Measurements from ENCODE around the gene GP2.

The GP2 gene

GRCh38 chr16:20291208-20292206 lies 35.8 kb downstream of the GP2 start:
- no peak overlapping the region for H2AFZ ChIP-seq (ENCODE audit: low read depth, low read length)
- no peak overlapping the region for H3K27ac ChIP-seq (ENCODE audit: low read length)
- no peak overlapping the region for H3K9ac ChIP-seq (ENCODE audit: low read depth, low read length)
- no peak for TF ChIP-seq EZH2 (IDR thresholded peaks at IDR 0.05; ENCODE audit: borderline replicate concordance, low read depth, low read length, severe bottlenecking)
- TF ChIP-seq CTCF (IDR thresholded peaks at IDR 0.05; ENCODE audit: borderline replicate concordance, extremely low read depth, low read length, poor library complexity, severe bottlenecking): no peak
- H4K20me1 ChIP-seq (ENCODE audit: insufficient read depth, low read length): no peaks in the 10 kb centered on the region
- no peaks in the 10 kb centered on the region for H3K9me3 ChIP-seq (ENCODE audit: insufficient read depth, low read length, severe bottlenecking)
- H3K36me3 ChIP-seq (ENCODE audit: insufficient read depth, low read length): no peaks in the 10 kb centered on the region
- H3K27me3 ChIP-seq (ENCODE audit: insufficient read depth, low read length, poor library complexity): no peaks in the 10 kb centered on the region
- no peaks in the 10 kb centered on the region for H3K79me2 ChIP-seq (ENCODE audit: insufficient read depth, low read length)
- H3K4me1 ChIP-seq (ENCODE audit: insufficient read depth, low read length): no peaks in the 10 kb centered on the region
- ATAC-seq (ENCODE audit: insufficient read depth, low read depth) (no peak), DNase-seq (no peak)
- no peak overlapping the region for H3K4me2 ChIP-seq (ENCODE audit: insufficient read depth, low read length)
- H3K4me3 ChIP-seq (ENCODE audit: low read depth in 1 of 2, low read length in 2 of 2): no peak overlapping the region

DNA sequence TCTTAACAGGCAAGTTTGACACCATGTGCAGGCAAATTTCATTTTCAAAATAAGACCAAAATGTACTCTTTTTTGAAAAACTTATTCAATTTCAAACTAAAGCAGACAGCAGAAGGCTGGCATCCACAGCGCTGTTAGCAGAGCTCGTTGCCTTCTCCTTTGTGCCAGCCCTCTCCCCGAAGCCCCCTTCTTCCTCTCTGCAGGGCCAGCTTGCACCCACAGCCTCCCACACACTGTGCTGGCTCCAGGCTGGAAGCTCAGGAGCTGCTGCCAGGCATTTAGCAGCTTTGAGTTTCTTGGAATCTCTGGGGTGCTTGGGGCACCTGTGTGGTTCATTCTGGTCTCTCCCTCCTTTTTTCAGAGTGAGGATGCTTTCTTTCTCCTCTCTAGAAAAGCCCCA lies 37.7 kb downstream of the GP2 start:
- TF ChIP-seq EZH2 (IDR thresholded peaks at IDR 0.05; ENCODE audit: borderline replicate concordance, low read depth, low read length, severe bottlenecking) (no peak), CTCF (IDR thresholded peaks at IDR 0.05; ENCODE audit: borderline replicate concordance, extremely low read depth, low read length, poor library complexity, severe bottlenecking) (no peak)
- Histone ChIP-seq H3K4me1 (ENCODE audit: insufficient read depth, low read length) (no peaks in the 10 kb centered on the region), H3K27me3 (ENCODE audit: insufficient read depth, low read length, poor library complexity) (no peaks in the 10 kb centered on the region), H3K79me2 (ENCODE audit: insufficient read depth, low read length) (no peaks in the 10 kb centered on the region), H3K9ac (ENCODE audit: low read depth, low read length) (no peak overlapping the region), H3K4me3 (ENCODE audit: low read depth in 1 of 2, low read length in 2 of 2) (no peak overlapping the region), H3K9me3 (ENCODE audit: insufficient read depth, low read length, severe bottlenecking) (no peaks in the 10 kb centered on the region), H2AFZ (ENCODE audit: low read depth, low read length) (no peak overlapping the region), H3K36me3 (ENCODE audit: insufficient read depth, low read length) (no peaks in the 10 kb centered on the region), H3K4me2 (ENCODE audit: insufficient read depth, low read length) (no peak overlapping the region), H4K20me1 (ENCODE audit: insufficient read depth, low read length) (no peaks in the 10 kb centered on the region), H3K27ac (ENCODE audit: low read length) (no peak overlapping the region)
- no peak for ATAC-seq (ENCODE audit: insufficient read depth, low read depth)
- DNase-seq: no peak

DNA sequence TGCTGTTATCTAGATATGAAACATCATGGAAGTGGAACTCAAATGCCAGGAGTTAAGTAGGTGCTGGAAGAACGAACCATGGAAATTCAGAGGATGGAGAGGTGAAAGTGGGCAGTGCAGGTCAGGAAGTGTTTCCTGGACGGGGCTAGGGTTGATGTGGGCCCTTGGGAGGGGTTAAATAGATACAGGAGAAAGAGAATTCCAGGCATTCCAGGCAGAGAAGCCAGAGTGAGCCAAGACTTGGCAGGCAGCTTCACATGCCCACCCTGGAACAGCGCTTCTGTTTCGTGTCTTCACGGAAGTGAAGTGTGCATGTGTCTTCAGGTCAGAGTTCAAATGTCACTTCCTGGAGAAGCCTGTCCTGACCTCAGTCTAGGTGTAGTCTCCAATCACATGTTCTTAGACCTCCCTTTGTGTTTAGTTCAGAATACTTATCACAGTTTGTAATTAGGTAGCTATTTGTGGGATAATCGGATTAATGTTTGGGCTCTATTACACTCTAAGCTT lies 41.3 kb downstream of the GP2 start:
- ATAC-seq (ENCODE audit: insufficient read depth, low read depth) (no peak), DNase-seq (no peak)
- H3K4me3 ChIP-seq (ENCODE audit: low read depth in 1 of 2, low read length in 2 of 2): no peak overlapping the region
- H3K79me2 ChIP-seq (ENCODE audit: insufficient read depth, low read length): no peaks in the 10 kb centered on the region
- H3K9me3 ChIP-seq (ENCODE audit: insufficient read depth, low read length, severe bottlenecking): no peaks in the 10 kb centered on the region
- H3K4me1 ChIP-seq (ENCODE audit: insufficient read depth, low read length): no peaks in the 10 kb centered on the region
- no peaks in the 10 kb centered on the region for H4K20me1 ChIP-seq (ENCODE audit: insufficient read depth, low read length)
- H2AFZ ChIP-seq (ENCODE audit: low read depth, low read length): no peak overlapping the region
- H3K27ac ChIP-seq (ENCODE audit: low read length): no peak overlapping the region
- H3K9ac ChIP-seq (ENCODE audit: low read depth, low read length): no peak overlapping the region
- no peaks in the 10 kb centered on the region for H3K27me3 ChIP-seq (ENCODE audit: insufficient read depth, low read length, poor library complexity)
- no peak overlapping the region for H3K4me2 ChIP-seq (ENCODE audit: insufficient read depth, low read length)
- TF ChIP-seq CTCF (IDR thresholded peaks at IDR 0.05; ENCODE audit: borderline replicate concordance, extremely low read depth, low read length, poor library complexity, severe bottlenecking): no peak
- no peak for TF ChIP-seq EZH2 (IDR thresholded peaks at IDR 0.05; ENCODE audit: borderline replicate concordance, low read depth, low read length, severe bottlenecking)
- H3K36me3 ChIP-seq (ENCODE audit: insufficient read depth, low read length): no peaks in the 10 kb centered on the region

Data from DND-41 (cell line).